ENCODE results near the gene HNRNPR.

DNA sequence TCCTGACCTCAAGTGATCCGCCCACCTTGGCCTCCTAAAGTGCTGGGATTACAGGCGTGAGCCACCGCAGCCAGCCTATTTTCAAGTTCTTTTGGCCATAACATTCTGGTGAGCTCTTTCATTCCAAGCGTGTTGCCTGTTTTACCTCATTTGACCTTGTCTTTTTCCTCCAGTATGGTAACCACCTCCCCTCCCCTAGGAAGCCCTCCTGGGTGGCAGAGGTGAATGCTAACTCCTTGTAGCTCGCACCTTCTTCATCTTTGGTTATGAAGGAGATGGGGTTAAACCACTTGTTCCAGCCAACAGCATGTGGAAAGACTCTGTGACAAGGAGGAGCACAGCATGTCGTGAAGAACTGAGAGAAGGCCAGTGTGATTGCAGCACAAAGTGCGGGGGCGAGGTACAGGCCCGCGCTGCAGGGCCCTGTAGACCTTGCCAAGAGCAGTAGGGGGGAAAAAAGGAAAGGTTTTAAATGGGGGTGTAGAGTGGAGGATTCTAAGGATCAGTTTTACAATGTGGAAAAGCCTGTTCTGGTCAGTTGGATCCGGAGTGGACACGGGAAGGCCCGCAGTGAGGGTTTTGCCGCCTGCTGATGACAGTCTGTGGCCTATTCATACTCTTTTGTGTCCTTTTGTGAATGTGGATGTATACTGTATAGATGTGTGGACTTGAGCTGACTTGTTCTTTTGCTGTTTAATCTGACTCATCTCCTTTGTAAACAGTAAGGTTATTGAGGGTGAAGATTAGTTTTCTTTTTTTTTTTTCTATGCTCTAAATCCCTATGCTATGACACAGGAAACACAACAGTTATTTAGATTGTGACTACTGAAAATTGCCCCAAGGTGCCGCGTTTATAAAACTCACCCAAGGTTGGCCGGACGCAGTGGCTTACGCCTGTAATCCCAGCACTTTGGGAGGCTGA lies 33.1 kb upstream of the HNRNPR start:
- TF ChIP-seq POLR2AphosphoS5 (IDR thresholded peaks at IDR 0.05; ENCODE audit: low read depth, low read length): no peak
- TF ChIP-seq SPI1 (IDR thresholded peaks at IDR 0.05; ENCODE audit: low read depth, low read length): no peak
- TF ChIP-seq POLR2A (IDR thresholded peaks at IDR 0.05; ENCODE audit: low read depth, low read length): no peak
- no peak for TF ChIP-seq PAX5 (IDR thresholded peaks at IDR 0.05; ENCODE audit: insufficient read depth, low read length, severe bottlenecking)
- no peak for TF ChIP-seq TAF1 (IDR thresholded peaks at IDR 0.05; ENCODE audit: low read depth, low read length)

Data from GM12891 (cell line).